PC-3 (cell line): ENCODE results near the gene NCOA7. TPM values are rescaled to one million over a fixed set of nuclear protein-coding genes. Genes with fewer than 3 reads are reported as not detected.

Experiments used
- ATAC-seq: fragments of 200-7000 bp; cut with Tn5 transposase; 2 replicates; pipeline ENCODE4 v1.9.1; 2020; ENCODE audit warnings: mild to moderate bottlenecking, moderate library complexity
- BruUV-seq: library from RNA; stranded (reverse); fragments of 400-500 nt; replicated peaks from 2 replicates; lab custom pipeline; 2021; lab: Mats Ljungman, UMichigan
- CTCF ChIA-PET: fragments of 300-600 bp; sonication (Branson Sonifier 250); formaldehyde crosslinking; loops from one replicate; lab custom pipeline; 2022; ENCODE audit warnings: antibody characterized with exemption; lab: Charles Lee
- POLR2A ChIA-PET: fragments of 300-600 bp; sonication (Branson Sonifier 250); formaldehyde crosslinking; loops from one replicate; lab custom pipeline; 2022; ENCODE audit warnings: antibody characterized with exemption; ENCODE audit not compliant: unreplicated experiment; lab: Charles Lee
- DNase-seq: peaks from one replicate; pipeline ENCODE4 v3.0.0-alpha.2; 2015
- H2AFZ ChIP-seq: fragments of 300-600 bp; sonication (generic); 2 replicates; pipeline ENCODE4 v1.6.0; 2016; ENCODE audit warnings: antibody characterized with exemption, low read length
- H3F3A ChIP-seq: fragments of 300-600 bp; sonication (generic); one replicate; pipeline ENCODE4 v1.6.0; 2017; ENCODE audit warnings: antibody characterized with exemption, low read length, control low read depth, mild to moderate bottlenecking; ENCODE audit not compliant: unreplicated experiment
- H3K27ac ChIP-seq: fragments of 300-600 bp; sonication (generic); 2 replicates; pipeline ENCODE4 v1.5.1; 2016; ENCODE audit warnings: mild to moderate bottlenecking, low read length
- H3K27me3 ChIP-seq: fragments of 300-600 bp; sonication (generic); 2 replicates; pipeline ENCODE4 v1.6.1; 2016; ENCODE audit warnings: low read length, mixed read lengths
- H3K36me3 ChIP-seq: fragments of 300-600 bp; sonication (generic); 2 replicates; pipeline ENCODE4 v1.6.1; 2016; ENCODE audit warnings: low read depth, mixed run types, low read length, mixed read lengths
- H3K4me1 ChIP-seq: fragments of 300-600 bp; sonication (generic); 2 replicates; pipeline ENCODE4 v1.5.1; 2016; ENCODE audit warnings: low read length; ENCODE audit not compliant: insufficient read depth
- H3K4me2 ChIP-seq: fragments of 300-600 bp; sonication (generic); 2 replicates; pipeline ENCODE4 v1.6.0; 2016; ENCODE audit warnings: low read length
- H3K4me3 ChIP-seq: fragments of 300-600 bp; sonication (generic); 2 replicates; pipeline ENCODE4 v1.5.1; 2016; ENCODE audit warnings: mild to moderate bottlenecking, low read length, mixed read lengths
- H3K79me2 ChIP-seq: fragments of 300-600 bp; sonication (generic); 2 replicates; pipeline ENCODE4 v1.6.1; 2017; ENCODE audit warnings: low read length, mixed read lengths
- H3K9ac ChIP-seq: fragments of 300-600 bp; sonication (generic); 2 replicates; pipeline ENCODE4 v1.6.0; 2016; ENCODE audit warnings: mild to moderate bottlenecking, low read length
- H3K9me2 ChIP-seq: fragments of 300-600 bp; sonication (generic); replicated peaks from 2 replicates; pipeline ENCODE4 v1.6.1; 2016; ENCODE audit warnings: mixed run types, low read length, mixed read lengths
- H3K9me3 ChIP-seq: fragments of 300-600 bp; sonication (generic); 2 replicates; pipeline ENCODE4 v1.6.1; 2016; ENCODE audit warnings: low read length, mixed read lengths
- H4K20me1 ChIP-seq: fragments of 300-600 bp; sonication (generic); 2 replicates; pipeline ENCODE4 v1.6.1; 2016; ENCODE audit warnings: low read length, mixed read lengths
- EZH2 ChIP-seq: fragments of 300-600 bp; sonication (generic); IDR thresholded peaks from one replicate; pipeline ENCODE4 v1.6.1; 2017; ENCODE audit warnings: antibody characterized with exemption, mild to moderate bottlenecking, low read length; ENCODE audit not compliant: unreplicated experiment
- EZH2phosphoT487 ChIP-seq: fragments of 300-600 bp; sonication (generic); IDR thresholded peaks from 2 replicates; pipeline ENCODE4 v1.6.1; 2018; ENCODE audit warnings: mild to moderate bottlenecking, antibody characterized with exemption, low read length, borderline replicate concordance
- intact Hi-C: fragments of 100-400 bp; cut with micrococcal nuclease; formaldehyde crosslinking; loops from 2 replicates; pipeline ENCODE4 v1.9.0; 2023
- total RNA-seq: library from RNA; depleted of rRNA; stranded (reverse); fragments of >200 nt; gene quantifications from 2 replicates; pipeline ENCODE4 v1.2.3, GENCODE V29; 2014
- TF ChIP-seq, protein P1 (sequence below): fragments of 300-600 bp; sonication (generic); conservative IDR thresholded peaks from 2 replicates; pipeline ENCODE4 v1.5.1; 2017; ENCODE audit warnings: antibody characterized with exemption, low read depth, mild to moderate bottlenecking, low read length

Gene NCOA7
- total RNA-seq, 1 experiment from 2014 or later, result 13.4 TPM

DNA sequence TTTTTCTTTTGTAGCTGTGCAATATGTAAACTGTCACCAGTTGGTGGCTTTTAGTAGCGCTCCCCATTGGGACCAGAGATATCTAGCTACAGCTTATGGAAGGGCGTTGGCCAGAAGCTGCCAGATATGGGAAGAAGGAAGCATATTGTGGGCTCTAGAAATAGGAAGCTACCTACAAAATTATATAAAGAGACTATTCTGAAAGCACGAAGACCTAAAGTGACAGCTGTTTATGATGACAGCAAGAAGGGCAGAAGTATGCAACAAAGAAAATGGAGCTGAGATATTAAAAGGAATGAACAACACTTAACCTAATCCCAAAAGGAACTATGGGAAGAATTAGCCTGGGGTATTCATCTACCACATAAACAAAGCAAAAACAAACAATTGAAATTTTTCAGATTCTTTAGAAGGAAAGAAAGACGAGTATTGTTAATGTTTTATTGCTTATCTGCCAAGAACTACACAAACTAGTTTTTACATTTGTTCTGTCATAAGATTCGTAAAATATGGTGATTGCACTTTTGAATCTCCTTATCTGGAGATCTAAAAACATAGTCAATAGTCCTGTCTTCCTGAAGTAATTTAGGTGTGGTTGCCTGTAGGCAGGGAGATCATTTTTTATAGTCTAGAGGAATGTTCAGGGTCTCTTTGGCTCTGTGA lies 81.6 kb downstream of the NCOA7 start:
- Histone ChIP-seq H3K9me3 (no peaks in the 10 kb centered on the region), H3K4me3 (peak overlapping the region; percentile 23; the same call in 1 of the 2 replicates), H3F3A (no peaks in the 10 kb centered on the region), H3K27ac (peak overlapping the region; percentile 68), H2AFZ (no peak overlapping the region), H4K20me1 (no peaks in the 10 kb centered on the region), H3K36me3 (no peaks in the 10 kb centered on the region), H3K9me2 (no peaks in the 10 kb centered on the region), H3K9ac (no peak overlapping the region), H3K4me2 (peak overlapping the region; percentile 67), H3K4me1 (peaks cover 40% of the 10 kb centered on the region), H3K79me2 (no peaks in the 10 kb centered on the region), H3K27me3 (no peaks in the 10 kb centered on the region)
- ChIA-PET POLR2A (interaction anchor here (1.0 kb wide), 1 partner anchor 10 kb away, joined by 3 read pairs; no protein-coding TSS in a partner anchor), CTCF (no interaction called here)
- TF ChIP-seq EZH2phosphoT487 (no peak), EZH2 (no peak)
- TF ChIP-seq, protein P1, sequence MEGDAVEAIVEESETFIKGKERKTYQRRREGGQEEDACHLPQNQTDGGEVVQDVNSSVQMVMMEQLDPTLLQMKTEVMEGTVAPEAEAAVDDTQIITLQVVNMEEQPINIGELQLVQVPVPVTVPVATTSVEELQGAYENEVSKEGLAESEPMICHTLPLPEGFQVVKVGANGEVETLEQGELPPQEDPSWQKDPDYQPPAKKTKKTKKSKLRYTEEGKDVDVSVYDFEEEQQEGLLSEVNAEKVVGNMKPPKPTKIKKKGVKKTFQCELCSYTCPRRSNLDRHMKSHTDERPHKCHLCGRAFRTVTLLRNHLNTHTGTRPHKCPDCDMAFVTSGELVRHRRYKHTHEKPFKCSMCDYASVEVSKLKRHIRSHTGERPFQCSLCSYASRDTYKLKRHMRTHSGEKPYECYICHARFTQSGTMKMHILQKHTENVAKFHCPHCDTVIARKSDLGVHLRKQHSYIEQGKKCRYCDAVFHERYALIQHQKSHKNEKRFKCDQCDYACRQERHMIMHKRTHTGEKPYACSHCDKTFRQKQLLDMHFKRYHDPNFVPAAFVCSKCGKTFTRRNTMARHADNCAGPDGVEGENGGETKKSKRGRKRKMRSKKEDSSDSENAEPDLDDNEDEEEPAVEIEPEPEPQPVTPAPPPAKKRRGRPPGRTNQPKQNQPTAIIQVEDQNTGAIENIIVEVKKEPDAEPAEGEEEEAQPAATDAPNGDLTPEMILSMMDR, result no peak
- BruUV-seq, result no TSS peak
- ATAC-seq (peak; percentile 68), DNase-seq (peak; percentile 78)
- intact Hi-C loops, result loop anchor here (2.0 to 5.0 kb wide), 3 partner anchors 46 to 85 kb away; partner anchors contain the start of genes HINT3 and NCOA7

GRCh38 chr6:125882243-125882642 lies 91.5 kb downstream of the NCOA7 start:
- Histone ChIP-seq H3K9me2 (no peaks in the 10 kb centered on the region), H3K79me2 (no peaks in the 10 kb centered on the region), H2AFZ (no peak overlapping the region), H4K20me1 (no peaks in the 10 kb centered on the region), H3K27ac (no peak overlapping the region), H3K36me3 (no peaks in the 10 kb centered on the region), H3K27me3 (no peaks in the 10 kb centered on the region), H3K9ac (no peak overlapping the region), H3K4me1 (no peaks in the 10 kb centered on the region), H3F3A (no peaks in the 10 kb centered on the region), H3K4me3 (no peak overlapping the region), H3K4me2 (no peak overlapping the region), H3K9me3 (no peaks in the 10 kb centered on the region)
- BruUV-seq, result no TSS peak
- no peak for ATAC-seq
- CTCF ChIA-PET, result no interaction called here
- intact Hi-C loops, result no loop called here
- TF ChIP-seq EZH2 (no peak), EZH2phosphoT487 (no peak)
- TF ChIP-seq, protein P1, result no peak
- POLR2A ChIA-PET, result no interaction called here
- no peak for DNase-seq
